GM23338 (cell line): ENCODE data around the gene IGF1R. TPM values are rescaled to one million over a fixed set of nuclear protein-coding genes. Genes with fewer than 3 reads are reported as not detected.

Source experiments
- ATAC-seq: fragments of 200-7000 bp; cut with Tn5 transposase; 3 replicates; pipeline ENCODE4 v1.9.1; 2020
- DNase-seq: peaks from one replicate; pipeline ENCODE4 v3.0.0-alpha.2; 2015; ENCODE audit warnings: low spot score
- H2AFZ ChIP-seq: fragments of 200-600 bp; sonication (generic); 2 replicates; pipeline ENCODE4 v1.8.0; 2016; ENCODE audit warnings: antibody characterized with exemption, mild to moderate bottlenecking, moderate library complexity
- H3F3A ChIP-seq: fragments of 200-600 bp; sonication (generic); replicated peaks from 2 replicates; pipeline ENCODE4 v1.8.0; 2017; ENCODE audit warnings: antibody characterized with exemption, mixed run types, low read depth
- H3K27ac ChIP-seq: fragments of 200-600 bp; sonication (generic); 2 replicates; pipeline ENCODE4 v1.6.1; 2016; ENCODE audit warnings: low read depth
- H3K27me3 ChIP-seq: fragments of 200-600 bp; sonication (generic); 2 replicates; pipeline ENCODE4 v1.8.0; 2016; ENCODE audit warnings: mild to moderate bottlenecking, mixed run types, moderate library complexity; ENCODE audit not compliant: insufficient read depth
- H3K36me3 ChIP-seq: fragments of 200-600 bp; sonication (generic); 2 replicates; pipeline ENCODE4 v1.8.0; 2016; ENCODE audit warnings: mild to moderate bottlenecking; ENCODE audit not compliant: insufficient read depth
- H3K4me1 ChIP-seq: fragments of 200-600 bp; sonication (generic); 2 replicates; pipeline ENCODE4 v1.8.0; 2016; ENCODE audit warnings: mild to moderate bottlenecking, moderate library complexity; ENCODE audit not compliant: insufficient read depth
- H3K4me2 ChIP-seq: fragments of 200-600 bp; sonication (generic); 2 replicates; pipeline ENCODE4 v1.7.1; 2017; ENCODE audit warnings: mixed run types
- H3K4me3 ChIP-seq: fragments of 200-600 bp; sonication (generic); 2 replicates; pipeline ENCODE4 v1.6.1; 2016; ENCODE audit warnings: mixed run types
- H3K79me2 ChIP-seq: fragments of 200-600 bp; sonication (generic); replicated peaks from 2 replicates; pipeline ENCODE4 v1.8.0; 2017; ENCODE audit warnings: mild to moderate bottlenecking; ENCODE audit not compliant: insufficient read depth
- H3K9me2 ChIP-seq: fragments of 200-600 bp; sonication (generic); 2 replicates; pipeline ENCODE4 v1.8.0; 2017; ENCODE audit not compliant: insufficient read depth
- H4K20me1 ChIP-seq: fragments of 200-600 bp; sonication (generic); replicated peaks from 2 replicates; pipeline ENCODE4 v1.8.0; 2017; ENCODE audit warnings: mild to moderate bottlenecking; ENCODE audit not compliant: insufficient read depth
- H3K27ac Mint-ChIP-seq: 2 replicates; pipeline ENCODE4 v1.8.0; 2020; ENCODE audit warnings: inconsistent platforms, mild to moderate bottlenecking, moderate library complexity, mixed read lengths
- H3K27me3 Mint-ChIP-seq: 3 replicates; pipeline ENCODE4 v1.8.0; 2022; ENCODE audit warnings: low read depth, mild to moderate bottlenecking, moderate library complexity, mixed read lengths, inconsistent platforms; ENCODE audit not compliant: insufficient read depth, poor library complexity
- H3K36me3 Mint-ChIP-seq: 3 replicates; pipeline ENCODE4 v1.8.0; 2021; ENCODE audit warnings: low read depth, mild to moderate bottlenecking, inconsistent platforms, moderate library complexity, mixed read lengths
- H3K4me1 Mint-ChIP-seq: 3 replicates; pipeline ENCODE4 v1.8.0; 2020; ENCODE audit warnings: mild to moderate bottlenecking, inconsistent platforms, mixed read lengths
- H3K4me3 Mint-ChIP-seq: 3 replicates; pipeline ENCODE4 v1.8.0; 2021; ENCODE audit warnings: moderate library complexity, mild to moderate bottlenecking, inconsistent platforms, mixed read lengths
- H3K9me3 Mint-ChIP-seq: 3 replicates; pipeline ENCODE4 v1.8.0; 2020; ENCODE audit warnings: moderate library complexity, mild to moderate bottlenecking, inconsistent platforms, mixed read lengths
- CREB1 ChIP-seq: fragments of 250-450 bp; sonication (Bioruptor Pico); IDR thresholded peaks from 2 replicates; pipeline ENCODE4 v1.5.0; 2020; ENCODE audit warnings: low read depth, mild to moderate bottlenecking, moderate library complexity
- CTCF ChIP-seq, 2 experiments: fragments of 200-600 bp in 1 of 2; sonication (generic) in 1 of 2; conservative IDR thresholded peaks; 2 replicates each; pipeline versions ENCODE4 v1.5.1 to v1.6.1; 2016 to 2017; ENCODE audit warnings: antibody characterized with exemption in 2 of 2, low read depth in 2 of 2, mild to moderate bottlenecking in 2 of 2, moderate library complexity in 1 of 2
- ETS1 ChIP-seq: IDR thresholded peaks from 2 replicates; pipeline ENCODE4 v1.6.1; 2016; ENCODE audit warnings: antibody characterized with exemption
- EZH2 ChIP-seq: fragments of 200-600 bp; sonication (generic); IDR thresholded peaks from one replicate; pipeline ENCODE4 v1.8.0; 2017; ENCODE audit warnings: antibody characterized with exemption, mild to moderate bottlenecking, low read depth; ENCODE audit not compliant: unreplicated experiment
- EZH2phosphoT487 ChIP-seq: fragments of 200-600 bp; sonication (generic); IDR thresholded peaks from one replicate; pipeline ENCODE4 v1.8.1; 2018; ENCODE audit warnings: antibody characterized with exemption; ENCODE audit not compliant: unreplicated experiment
- JUNB ChIP-seq: IDR thresholded peaks from one replicate; pipeline ENCODE4 v1.6.1; 2016; ENCODE audit warnings: antibody characterized with exemption; ENCODE audit not compliant: unreplicated experiment
- NANOG ChIP-seq: IDR thresholded peaks from 2 replicates; pipeline ENCODE4 v1.6.1; 2016; ENCODE audit warnings: antibody characterized with exemption, borderline replicate concordance
- POLR2AphosphoS5 ChIP-seq: IDR thresholded peaks from 2 replicates; pipeline ENCODE4 v1.6.1; 2016; ENCODE audit warnings: antibody characterized with exemption, low read depth
- REST ChIP-seq: IDR thresholded peaks from one replicate; pipeline ENCODE4 v1.6.1; 2018; ENCODE audit warnings: antibody characterized with exemption; ENCODE audit not compliant: unreplicated experiment
- STAT1 ChIP-seq: IDR thresholded peaks from one replicate; pipeline ENCODE4 v1.6.1; 2016; ENCODE audit warnings: antibody characterized with exemption; ENCODE audit not compliant: unreplicated experiment
- ZNF114 ChIP-seq: fragments of 250-450 bp; sonication (Bioruptor Pico); IDR thresholded peaks from 2 replicates; pipeline ENCODE4 v1.5.0; 2020; ENCODE audit warnings: mild to moderate bottlenecking, moderate library complexity
- ZNF331 ChIP-seq: fragments of 250-450 bp; sonication (Bioruptor Pico); IDR thresholded peaks from 2 replicates; pipeline ENCODE4 v1.5.0; 2020; ENCODE audit warnings: low read depth, mild to moderate bottlenecking, moderate library complexity
- polyA plus RNA-seq: library from polyadenylated mRNA; unstranded; fragments of >200 nt; fragmentation: Nextera tagmentation; extraction: Ambion mirVana; gene quantifications from 2 replicates; pipeline ENCODE4 v1.2.1, GENCODE V29; 2016
- total RNA-seq: library from RNA; depleted of rRNA; stranded (reverse); fragments of >200 nt; shearing (Covaris generic); gene quantifications from 2 replicates; pipeline ENCODE4 v1.2.3, GENCODE V29; 2014

Gene IGF1R
- total and polyA plus RNA-seq, 2 experiments from 2014 or later = 20.4 to 92.2 TPM

- Histone ChIP-seq H3K4me1 (peaks cover 76% of the 10 kb centered on the region), H3K36me3 (no peaks in the 10 kb centered on the region), H3K4me2 (no peak overlapping the region), H3K9me2 (no peaks in the 10 kb centered on the region), H3K4me3 (no peak overlapping the region), H2AFZ (no peak overlapping the region), H3K79me2 (peaks cover 100% of the 10 kb centered on the region), H3K27me3 (no peaks in the 10 kb centered on the region), H4K20me1 (peaks cover 43% of the 10 kb centered on the region), H3F3A (no peaks in the 10 kb centered on the region), H3K27ac (peak overlapping the region; percentile 20)
- DNase-seq (no peak), ATAC-seq (no peak; the same call in 2 of the 3 replicates)
- no peak overlapping the region for H3K27ac Mint-ChIP-seq
- H3K27me3 Mint-ChIP-seq = peaks cover 8% of the 10 kb centered on the region
- TF ChIP-seq REST = no peak
- peaks cover 80% of the 10 kb centered on the region for H3K4me1 Mint-ChIP-seq
- H3K4me3 Mint-ChIP-seq = no peak overlapping the region; the same call in 2 of the 3 replicates
- no peaks in the 10 kb centered on the region for H3K36me3 Mint-ChIP-seq
- no peaks in the 10 kb centered on the region for H3K9me3 Mint-ChIP-seq
Measured at GRCh38 chr15:98769867-98770266, 121.5 kb downstream of the IGF1R start.

GRCh38 chr15:98770984-98771383 lies 122.6 kb downstream of the IGF1R start:
- no peak overlapping the region for H2AFZ ChIP-seq
- no peak overlapping the region for H3K27ac ChIP-seq
- H3K4me1 Mint-ChIP-seq = peaks cover 83% of the 10 kb centered on the region
- H3K4me1 ChIP-seq = peaks cover 87% of the 10 kb centered on the region
- DNase-seq = no peak
- no peaks in the 10 kb centered on the region for H3K36me3 ChIP-seq
- peaks cover 100% of the 10 kb centered on the region for H3K79me2 ChIP-seq
- no peaks in the 10 kb centered on the region for H3F3A ChIP-seq
- no peak for ATAC-seq
- H4K20me1 ChIP-seq = peaks cover 43% of the 10 kb centered on the region
- no peak overlapping the region for H3K4me3 ChIP-seq
- H3K27me3 Mint-ChIP-seq = peaks cover 6% of the 10 kb centered on the region
- no peak overlapping the region for H3K4me3 Mint-ChIP-seq
- no peaks in the 10 kb centered on the region for H3K9me3 Mint-ChIP-seq
- H3K9me2 ChIP-seq = no peaks in the 10 kb centered on the region
- no peak overlapping the region for H3K27ac Mint-ChIP-seq
- H3K4me2 ChIP-seq = peak overlapping the region; percentile 58
- no peaks in the 10 kb centered on the region for H3K36me3 Mint-ChIP-seq
- H3K27me3 ChIP-seq = no peaks in the 10 kb centered on the region
- TF ChIP-seq JUNB (no peak), NANOG (no peak), ZNF331 (CRISPR knock-in tag) (no peak), EZH2phosphoT487 (no peak), STAT1 (no peak), CREB1 (no peak), REST (no peak), ZNF114 (CRISPR knock-in tag) (no peak), POLR2AphosphoS5 (no peak), CTCF (conservative IDR thresholded peaks at IDR 0.05; ENCODE audit: low read depth in 2 of 2) (no peak), ETS1 (no peak), EZH2 (no peak)
